Embryonic facial prominence (tissue), 1 donor: ENCODE data around the gene SLC20A1.
"Not testable (repeated sequence)": the region's sequence is repeated elsewhere in the genome, so short reads cannot be mapped to it uniquely, and the experiment has no call there.

Source experiments
- DNase-seq: peaks from one replicate; pipeline ENCODE4 v3.0.0-alpha.2; 2016; ENCODE audit errors: extremely low spot score

The SLC20A1 gene, protein sequence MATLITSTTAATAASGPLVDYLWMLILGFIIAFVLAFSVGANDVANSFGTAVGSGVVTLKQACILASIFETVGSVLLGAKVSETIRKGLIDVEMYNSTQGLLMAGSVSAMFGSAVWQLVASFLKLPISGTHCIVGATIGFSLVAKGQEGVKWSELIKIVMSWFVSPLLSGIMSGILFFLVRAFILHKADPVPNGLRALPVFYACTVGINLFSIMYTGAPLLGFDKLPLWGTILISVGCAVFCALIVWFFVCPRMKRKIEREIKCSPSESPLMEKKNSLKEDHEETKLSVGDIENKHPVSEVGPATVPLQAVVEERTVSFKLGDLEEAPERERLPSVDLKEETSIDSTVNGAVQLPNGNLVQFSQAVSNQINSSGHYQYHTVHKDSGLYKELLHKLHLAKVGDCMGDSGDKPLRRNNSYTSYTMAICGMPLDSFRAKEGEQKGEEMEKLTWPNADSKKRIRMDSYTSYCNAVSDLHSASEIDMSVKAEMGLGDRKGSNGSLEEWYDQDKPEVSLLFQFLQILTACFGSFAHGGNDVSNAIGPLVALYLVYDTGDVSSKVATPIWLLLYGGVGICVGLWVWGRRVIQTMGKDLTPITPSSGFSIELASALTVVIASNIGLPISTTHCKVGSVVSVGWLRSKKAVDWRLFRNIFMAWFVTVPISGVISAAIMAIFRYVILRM

DNA sequence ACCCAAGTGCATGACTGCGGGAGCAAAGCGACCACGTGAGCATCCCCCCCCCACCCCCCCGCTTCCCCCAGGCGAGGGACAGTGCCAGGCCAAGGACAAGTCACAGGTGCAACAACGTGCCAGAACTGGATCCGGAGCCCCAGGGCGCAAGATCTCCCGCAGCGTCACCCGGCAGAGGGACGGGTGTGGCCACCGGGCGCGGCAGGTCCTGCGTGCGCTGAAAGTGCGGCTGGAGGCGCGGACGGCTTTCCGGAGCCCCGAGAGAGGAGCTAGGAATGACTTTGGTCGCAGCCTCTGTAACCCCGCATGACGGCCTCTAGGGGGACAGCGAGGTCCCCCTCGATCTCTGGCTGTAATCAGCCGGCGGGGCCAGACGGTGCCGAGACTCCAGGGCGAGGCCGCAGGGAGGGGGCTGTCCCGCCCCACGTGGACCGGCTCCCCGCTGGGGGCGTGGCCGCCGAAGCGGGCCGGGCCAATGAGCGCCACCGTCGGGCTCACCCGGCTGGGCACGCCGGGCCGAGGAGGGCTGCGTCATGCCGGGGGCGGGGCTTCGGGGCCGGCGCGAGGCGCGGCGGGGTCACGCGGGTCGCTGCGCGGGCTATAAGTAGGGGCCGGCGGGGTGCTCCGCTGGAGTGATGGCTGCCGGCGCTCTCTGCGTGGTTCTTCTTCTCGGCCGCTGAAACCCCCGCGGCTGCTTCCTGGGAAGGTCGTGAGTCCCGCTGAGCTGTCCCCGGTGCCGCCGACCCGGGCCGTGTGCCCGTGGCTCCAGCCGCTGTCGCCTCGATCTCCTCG is at the start of gene SLC20A1:
Gene SLC20A1, plus strand, starts transcription at position 630 of the 792 bp plus-strand sequence. CDS start 890 bp downstream, outside the sequence.
- DNase-seq: peak; percentile 71

DNA sequence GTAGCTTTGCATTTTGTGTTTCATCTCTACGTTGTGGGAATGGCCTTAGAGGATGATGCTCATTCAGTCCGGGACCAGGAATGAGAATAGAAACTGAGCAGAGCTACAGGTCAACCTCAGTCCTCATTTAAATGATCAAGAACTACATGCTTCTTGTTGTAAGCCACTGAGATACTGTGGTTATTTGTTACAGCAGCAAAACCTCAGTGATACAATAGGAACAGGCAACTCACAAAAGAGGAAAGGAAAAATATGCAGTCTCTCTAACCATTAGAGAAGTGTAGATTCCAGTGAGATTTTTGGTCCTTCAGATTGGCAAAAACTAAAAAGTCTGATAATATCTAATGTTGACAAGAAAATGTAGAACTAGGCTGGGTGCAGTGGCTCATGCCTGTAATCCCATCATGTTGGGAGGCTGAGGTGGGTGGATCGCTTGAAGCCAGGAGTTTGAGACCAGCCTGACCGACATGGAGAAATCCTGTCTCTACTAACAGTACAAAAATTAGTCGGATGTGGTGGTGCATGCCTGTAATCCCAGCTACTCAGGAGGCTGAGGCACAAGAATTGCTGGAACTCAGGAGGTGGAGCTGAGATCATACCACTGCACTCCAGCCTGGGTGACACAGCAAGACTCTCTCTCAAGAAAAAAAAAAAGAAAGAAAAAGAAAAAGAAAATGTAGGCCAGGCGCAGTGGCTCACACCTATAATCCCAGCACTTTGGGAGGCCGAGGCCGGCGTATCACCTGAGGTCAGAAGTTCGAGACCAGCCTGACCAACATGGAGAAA is 48.0 kb upstream of the SLC20A1 start:
- DNase-seq: no peak

DNA sequence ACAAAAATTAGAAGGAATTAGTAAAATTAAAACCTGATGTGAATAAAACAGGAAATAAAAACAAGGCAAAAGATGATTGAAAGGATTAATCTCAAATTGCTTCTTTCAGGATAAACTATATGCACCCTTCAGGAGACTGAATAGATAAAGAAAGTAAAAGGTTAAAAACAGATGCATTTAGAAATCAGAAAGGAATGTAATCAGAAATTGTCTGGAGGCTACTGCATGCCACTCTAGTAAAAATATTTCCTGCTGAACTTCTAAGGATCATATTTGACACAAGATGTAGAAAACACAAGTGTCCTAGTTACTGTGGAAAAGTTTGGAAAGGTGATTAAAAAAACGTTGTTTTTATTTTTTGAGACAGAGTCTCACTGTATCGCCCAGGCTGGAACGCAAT is 45.1 kb upstream of the SLC20A1 start:
- DNase-seq: no peak

DNA sequence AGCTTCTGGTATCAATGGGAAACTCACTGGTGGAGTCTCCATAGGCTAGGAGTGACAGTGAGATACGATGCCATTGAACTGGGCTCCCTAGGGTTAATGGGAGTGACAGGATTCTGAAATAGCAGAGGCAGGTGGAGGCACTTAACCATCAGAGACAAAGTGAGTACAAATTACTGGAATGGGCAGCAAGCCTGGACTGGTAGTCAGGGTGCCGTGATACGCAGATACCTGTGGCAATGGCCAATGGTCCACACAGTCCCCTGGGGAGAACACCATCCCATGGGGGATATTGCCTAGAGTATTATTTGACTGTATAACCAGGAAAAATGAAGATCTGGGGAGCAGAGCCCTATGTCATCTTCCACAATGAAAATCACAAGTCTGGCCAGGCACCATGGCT is 44.0 kb upstream of the SLC20A1 start:
- no peak for DNase-seq

DNA sequence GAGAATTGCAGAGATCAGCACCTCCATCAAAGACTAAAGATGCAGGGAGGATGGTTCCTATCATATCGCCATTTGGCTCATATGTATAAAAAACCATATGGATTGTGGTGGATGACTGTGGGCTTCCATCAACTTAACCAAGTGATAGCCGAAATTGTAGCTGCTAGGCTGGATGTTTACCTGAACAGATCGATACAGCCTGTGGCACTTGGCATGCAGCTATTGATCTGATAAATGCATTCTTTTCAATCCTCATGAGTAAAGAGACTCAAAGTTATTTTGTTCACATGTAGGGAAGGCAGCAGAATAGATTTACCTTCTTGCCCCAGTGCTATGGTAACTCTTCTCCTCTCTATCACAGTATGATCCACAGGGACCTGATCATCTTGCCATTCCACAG is 42.8 kb upstream of the SLC20A1 start:
- DNase-seq: no peak

DNA sequence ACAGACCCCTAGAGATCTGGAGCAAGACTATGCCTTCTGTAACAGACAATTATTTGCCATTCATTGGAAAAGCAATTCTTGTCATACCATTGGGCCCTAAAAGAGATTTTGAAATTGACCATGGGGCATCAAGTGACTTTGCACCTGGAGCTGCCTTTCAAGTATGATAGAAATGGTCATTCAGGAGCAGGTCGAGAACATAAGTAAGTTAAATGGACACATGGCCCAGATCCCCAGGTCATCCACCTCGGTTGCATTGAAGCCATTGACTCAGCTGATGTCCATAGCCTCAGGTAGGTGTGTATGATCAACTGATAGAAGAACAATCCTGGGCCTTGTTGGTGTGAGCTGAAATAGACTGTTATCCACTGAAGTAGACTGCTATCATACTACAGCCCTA is 42.0 kb upstream of the SLC20A1 start:
- DNase-seq: no peak

DNA sequence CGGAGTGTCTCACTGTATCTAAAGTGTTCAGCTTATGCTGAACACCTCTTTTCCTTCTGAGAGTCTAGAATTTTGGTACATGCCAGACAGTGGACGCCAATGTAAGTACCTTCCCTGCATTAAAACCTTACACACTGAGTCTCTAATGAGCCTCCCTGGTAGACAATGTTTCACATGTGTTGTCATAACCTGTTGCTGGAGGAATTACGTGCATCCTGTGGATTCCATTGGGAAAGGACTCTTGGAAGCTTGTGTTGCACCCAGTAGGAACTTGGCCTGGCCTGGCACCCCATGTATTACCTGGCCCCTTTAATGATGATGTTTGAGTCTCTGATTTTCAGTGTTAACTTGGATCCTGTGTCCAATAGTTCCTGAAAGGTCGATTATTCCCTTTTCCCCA is 40.8 kb upstream of the SLC20A1 start:
- no peak for DNase-seq

DNA sequence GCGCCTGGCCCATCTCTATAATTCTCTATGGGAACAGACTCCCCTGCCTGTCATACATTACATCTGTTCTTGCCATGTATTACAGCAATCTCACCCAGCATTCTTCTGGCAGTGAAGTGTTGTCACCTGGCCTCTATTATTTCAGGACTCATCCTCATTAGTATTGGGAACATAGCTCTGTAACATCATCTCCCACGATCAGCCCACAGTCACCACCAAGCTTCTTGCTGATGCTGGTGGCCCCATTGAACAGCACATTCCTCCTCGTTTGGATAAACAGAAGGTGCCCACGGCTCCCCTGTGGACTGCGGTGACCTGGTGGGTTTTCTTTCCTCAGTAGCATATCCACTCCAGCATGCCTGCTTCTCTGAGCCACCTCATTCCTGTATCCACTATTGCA is 39.8 kb upstream of the SLC20A1 start:
- DNase-seq: no peak

DNA sequence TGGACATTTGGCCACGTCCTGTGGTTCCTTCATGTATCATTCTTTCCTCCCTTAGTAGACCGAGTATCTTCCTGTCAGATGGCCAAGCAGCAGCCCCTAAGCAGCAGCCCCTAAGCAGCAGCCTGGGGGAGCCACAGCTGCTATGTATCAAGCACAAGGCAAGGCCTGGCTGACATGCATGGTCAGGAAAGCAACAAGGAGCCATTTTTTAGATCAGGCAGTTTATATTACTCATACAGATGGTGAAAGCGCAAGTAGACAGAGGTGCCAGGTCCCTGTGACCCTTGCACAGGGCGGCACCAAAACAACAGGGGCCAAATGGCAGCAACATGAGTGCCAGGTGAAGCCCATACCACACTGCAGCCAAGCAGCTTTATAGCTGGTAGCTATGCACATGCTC is 39.2 kb upstream of the SLC20A1 start:
- no peak for DNase-seq

DNA sequence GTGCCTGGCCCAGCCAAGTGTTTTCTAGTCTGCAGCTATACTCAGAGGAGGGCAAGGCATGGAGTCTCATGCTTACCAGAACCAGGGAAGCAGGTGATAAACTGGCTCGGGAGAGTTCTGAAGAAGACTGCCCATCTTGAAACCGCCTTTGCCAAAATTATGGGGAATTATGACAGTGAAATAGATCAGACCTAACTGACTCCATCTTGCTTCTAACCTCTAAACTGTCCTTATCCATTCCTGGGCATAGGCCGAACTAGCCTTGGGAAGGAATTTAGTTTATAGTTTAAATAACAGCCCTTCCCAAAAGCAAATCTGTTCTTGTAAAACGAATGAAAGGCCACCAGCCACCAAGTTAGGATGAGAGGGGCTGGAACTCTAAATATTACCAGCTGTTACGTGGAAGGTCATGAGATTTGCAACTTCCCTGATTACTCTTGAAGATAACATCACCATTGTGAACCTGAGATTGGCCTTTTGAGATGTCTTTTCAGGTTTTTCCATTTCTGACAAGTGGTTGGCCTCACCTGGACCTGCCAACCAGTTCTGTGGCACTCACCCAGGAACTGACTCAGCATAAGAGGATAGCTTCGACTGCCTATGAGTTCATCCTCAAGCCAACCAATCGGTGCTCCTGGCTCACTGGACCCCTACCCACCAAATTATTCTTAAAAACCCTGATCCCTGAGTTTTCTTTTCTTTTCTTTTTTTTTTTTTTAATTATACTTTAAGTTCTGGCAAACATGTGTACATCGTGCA is 37.9 kb upstream of the SLC20A1 start:
- no peak for DNase-seq

DNA sequence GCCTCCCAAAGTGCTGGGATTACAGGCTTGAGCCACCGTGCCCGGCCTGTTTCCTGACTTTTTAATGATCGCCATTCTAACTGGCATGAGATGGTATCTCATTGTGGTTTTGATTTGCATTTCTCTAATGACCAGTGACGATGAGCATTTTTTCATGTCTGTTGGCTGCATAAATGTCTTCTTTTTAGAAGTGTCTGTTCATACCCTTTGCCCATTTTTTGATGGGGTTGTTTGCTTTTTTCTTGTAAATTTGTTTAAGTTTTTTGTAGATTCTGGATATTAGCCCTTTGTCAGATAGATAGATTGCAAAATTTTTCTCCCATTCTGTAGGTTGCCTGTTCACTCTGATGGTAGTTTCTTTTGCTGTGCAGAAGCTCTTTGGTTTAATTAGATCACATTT is 36.4 kb upstream of the SLC20A1 start:
- DNase-seq: not testable (repeated sequence)

DNA sequence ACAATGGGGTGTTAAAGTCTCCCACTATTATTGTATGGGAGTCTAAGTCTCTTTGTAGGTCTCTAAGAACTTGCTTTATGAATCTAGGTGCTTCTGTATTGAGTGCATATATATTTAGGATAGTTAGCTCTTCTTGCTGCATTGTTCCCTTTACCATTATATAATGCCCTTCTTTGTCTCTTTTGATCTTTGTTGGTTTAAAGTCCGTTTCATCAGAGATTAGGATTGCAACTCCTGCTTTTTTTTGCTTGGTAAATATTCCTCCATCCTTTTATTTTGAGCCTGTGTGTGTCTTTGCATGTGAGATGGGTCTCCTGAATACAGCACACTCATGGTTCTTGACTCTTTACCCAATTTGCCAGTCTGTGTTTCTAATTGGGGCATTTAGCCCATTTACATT is 33.5 kb upstream of the SLC20A1 start:
- DNase-seq: not testable (repeated sequence)

DNA sequence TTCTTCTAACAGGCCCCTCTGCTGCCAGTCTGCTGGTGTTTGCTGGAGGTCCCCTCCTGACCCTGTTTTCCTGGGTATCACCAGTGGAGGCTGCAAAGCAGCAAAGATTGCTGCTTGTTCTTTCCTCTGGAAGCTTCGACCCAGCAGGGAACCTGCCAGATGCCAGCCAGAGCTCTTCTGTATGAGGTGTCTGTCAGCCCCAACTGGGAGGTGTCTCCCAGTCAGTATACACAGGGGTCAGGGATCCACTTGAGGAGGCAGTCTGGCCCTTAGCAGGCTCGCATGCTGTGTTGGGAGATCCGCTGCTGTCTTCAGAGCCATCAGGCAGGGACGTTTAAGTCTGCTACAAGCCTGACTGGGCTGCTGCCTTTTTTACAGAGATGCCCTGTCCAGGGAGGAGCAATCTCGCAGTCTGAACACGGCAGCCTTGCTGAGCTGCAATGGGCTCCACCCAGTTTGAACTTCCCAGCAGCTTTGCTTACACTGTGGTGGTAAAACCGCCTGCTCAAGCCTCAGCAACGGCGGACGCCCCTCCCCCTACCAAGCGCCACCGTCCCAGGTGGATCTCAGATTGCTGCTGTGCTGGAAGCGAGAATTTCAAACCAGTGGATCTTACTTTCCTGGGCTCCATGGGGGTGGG is 31.4 kb upstream of the SLC20A1 start:
- DNase-seq: no peak

DNA sequence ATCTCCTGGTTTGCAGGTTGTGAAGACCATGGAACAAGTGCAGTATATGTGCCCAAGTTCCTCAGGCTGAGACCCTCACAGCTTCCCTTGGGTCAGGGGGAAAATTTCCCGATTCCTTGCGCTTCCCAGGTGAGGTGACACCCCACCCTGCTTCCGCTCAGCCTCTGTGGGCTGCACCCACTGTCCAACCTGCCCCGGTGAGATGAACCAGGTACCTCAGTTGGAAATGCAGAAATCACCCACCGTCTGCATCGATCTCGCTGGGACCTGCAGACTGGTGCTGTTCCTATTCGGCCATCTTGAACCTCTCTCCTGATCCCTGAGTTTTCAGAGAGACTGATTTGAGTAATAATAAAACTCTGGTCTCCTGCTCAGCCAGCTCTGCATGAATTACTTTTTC is 30.7 kb upstream of the SLC20A1 start:
- DNase-seq: no peak

DNA sequence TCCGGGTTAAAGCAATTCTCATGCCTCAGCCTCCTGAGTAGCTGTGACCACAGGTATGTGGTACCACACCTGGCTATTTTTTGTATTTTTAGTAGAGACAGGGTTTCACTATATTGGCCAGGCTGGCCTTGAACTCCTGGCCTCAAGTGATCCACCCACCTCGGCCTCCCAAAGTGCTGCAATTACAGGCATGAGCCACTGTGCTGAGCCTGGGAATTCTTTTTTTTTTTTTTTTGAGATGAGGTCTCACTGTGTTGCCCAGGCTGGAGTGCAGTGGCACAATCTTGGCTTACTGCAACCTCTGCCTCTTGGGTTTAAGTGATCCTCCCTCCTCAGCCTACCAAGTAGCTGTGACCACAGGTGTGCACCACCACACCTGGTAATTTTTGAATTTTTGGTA is 29.9 kb upstream of the SLC20A1 start:
- DNase-seq: not testable (repeated sequence)

DNA sequence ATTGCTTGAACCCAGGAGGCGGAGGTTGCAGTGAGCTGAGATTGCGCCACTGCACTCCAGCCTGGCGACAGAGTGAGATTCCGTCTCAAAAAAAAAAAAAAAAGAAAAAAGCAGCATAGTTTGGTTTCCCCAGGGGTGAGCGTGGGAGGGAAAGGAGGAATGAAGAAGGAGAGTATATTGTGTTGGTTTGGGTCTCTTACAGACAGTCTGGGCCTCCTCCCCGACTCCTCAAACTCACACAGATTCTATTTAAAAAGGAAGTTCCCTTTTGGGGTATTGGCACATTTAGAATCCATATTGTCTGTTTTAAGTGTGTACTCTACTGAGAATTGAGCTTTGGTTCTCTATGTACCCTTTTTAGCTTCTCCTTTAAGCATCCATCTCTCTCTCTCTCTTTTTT is 27.4 kb upstream of the SLC20A1 start:
- DNase-seq: no peak

DNA sequence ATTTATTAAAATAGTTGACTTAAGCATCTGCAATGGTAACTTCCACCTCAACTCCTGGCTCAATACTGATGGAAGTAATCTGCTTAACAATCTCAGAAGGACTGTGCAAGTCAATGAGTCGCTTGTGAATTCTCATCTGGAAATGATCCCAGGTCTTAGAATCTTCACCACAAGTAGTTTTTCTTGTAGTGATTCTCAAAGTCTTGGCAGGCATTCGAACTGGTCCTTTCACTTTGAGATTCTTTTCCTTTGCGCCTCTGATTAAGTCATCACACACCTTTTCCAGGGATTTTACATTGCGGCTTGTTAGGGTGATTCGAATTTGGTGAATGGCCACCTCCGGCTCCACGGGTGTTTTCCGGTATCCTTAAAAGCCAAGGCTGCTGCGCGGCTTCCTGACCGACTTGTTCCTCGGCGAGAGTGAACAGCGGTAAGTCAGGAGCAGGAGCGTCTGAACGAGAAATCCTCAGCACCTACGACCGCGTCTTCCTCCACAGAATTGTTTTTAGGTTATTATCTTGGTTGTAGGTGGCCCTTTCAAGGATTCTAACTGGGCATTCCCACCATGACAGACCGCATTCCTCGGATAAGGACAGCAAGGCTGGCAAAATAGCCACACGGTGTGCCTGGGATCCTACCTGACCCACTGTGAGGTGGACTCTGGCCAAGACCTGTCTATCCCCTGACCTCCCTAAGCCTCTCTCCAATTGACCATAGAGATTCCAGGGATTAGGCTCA is 23.8 kb upstream of the SLC20A1 start:
- DNase-seq: no peak

DNA sequence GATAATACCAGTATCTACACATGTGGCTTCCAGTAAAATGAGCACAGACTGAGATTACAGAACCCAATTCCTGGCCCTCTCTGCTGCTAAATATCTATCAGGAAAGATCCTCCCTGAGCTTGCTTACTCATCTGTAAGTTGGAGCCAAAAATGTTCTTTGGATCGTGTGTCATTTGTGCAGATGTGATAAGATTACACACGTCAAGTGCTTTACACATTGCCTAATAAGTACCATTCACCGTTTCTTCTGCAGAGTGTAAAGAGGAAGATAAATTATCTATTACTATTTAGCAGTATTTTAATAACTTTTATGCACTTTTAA is 23.2 kb upstream of the SLC20A1 start:
- no peak for DNase-seq

DNA sequence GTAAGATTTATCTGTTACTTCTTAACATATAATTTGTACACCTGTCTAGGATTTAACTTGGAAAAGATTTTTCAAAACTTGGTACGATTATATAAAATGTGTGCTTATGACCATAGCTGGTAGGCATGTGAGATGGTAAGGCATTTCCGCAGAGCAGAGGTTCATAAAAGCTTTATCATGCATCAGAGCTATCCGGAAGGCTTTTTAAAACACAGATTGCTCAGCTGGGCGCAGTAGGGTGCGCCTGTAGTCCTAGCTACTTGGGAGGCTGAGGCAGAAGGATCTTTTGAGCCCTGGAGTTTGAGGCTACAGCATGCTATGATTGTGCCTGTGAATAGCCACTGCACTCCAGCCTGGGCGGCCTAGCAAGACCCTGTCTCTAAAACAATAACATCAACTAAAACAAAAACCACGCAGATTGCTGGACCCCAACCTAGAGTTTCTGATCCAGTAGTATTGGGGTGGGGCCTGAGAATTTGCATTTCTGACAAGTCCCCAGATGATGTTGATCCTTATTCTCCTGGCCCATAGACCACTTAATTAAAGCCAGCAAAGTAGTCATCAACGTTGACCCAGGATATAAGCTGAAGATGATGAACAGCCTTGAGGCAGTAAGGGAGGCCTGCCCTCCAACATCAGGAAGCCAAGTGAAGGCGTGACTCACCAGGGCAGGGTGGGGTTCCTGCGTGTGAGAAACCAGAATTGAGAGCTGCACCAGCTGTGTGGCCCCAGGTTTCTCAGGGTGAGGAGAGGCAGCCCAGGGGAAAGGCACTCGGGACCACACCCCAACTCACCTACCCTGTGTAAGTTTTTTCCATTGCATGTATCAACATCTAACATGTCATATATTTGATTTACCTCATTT is 21.6 kb upstream of the SLC20A1 start:
- DNase-seq: no peak
